ENCODE data around the gene SLIT1.
A peak's percentile ranks its signal among the peaks of the same experiment; 100 is the strongest.
"Not testable (repeated sequence)": the region's sequence is repeated elsewhere in the genome, so short reads cannot be mapped to it uniquely, and the experiment has no call there.

Gene SLIT1

GRCh38 chr10:97090644-97091043 is 95.1 kb downstream of the SLIT1 start:
- no peaks in the 10 kb centered on the region for H3K36me3 Mint-ChIP-seq
- H3K27ac Mint-ChIP-seq = no peak overlapping the region
- no peak overlapping the region for H3K4me3 Mint-ChIP-seq
- peaks cover 65 to 79% of the 10 kb centered on the region in 2 donors for H3K27me3 Mint-ChIP-seq
- H3K9me3 Mint-ChIP-seq = no peaks in the 10 kb centered on the region
- DNase-seq (no peak), ATAC-seq (replicated peaks) (no peak)
- peaks cover 3 to 6% of the 10 kb centered on the region in 2 donors for H3K4me1 Mint-ChIP-seq

DNA sequence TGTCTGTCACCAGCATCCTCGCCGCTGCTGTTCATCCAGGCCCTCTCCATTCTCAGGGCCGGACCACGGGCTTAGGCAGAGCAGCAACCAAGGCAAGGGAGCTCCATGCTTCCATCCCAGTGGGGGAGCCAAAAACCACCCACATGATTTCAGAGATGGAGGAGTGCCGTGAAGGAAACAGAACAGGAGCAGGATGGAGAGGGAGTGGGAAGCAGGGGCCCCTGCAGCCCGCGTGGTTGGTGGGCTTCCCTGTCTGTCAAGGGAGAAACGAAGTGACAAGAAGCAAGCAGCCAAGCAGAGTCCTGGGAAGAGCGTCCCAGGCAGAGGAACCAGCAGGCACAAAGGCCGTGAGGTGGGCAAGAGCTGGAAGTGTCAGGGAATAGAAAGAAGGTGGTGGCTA is 95.7 kb downstream of the SLIT1 start:
- no peak overlapping the region for H3K4me3 Mint-ChIP-seq
- H3K27me3 Mint-ChIP-seq = peaks cover 59 to 73% of the 10 kb centered on the region in 2 donors
- DNase-seq (no peak), ATAC-seq (replicated peaks) (no peak)
- peaks cover 3 to 5% of the 10 kb centered on the region in 2 donors for H3K4me1 Mint-ChIP-seq
- peak overlapping the region; percentile 14 for H3K27ac Mint-ChIP-seq
- H3K9me3 Mint-ChIP-seq = no peaks in the 10 kb centered on the region
- no peaks in the 10 kb centered on the region for H3K36me3 Mint-ChIP-seq

- no peaks in the 10 kb centered on the region for H3K36me3 Mint-ChIP-seq
- no peak for ATAC-seq (replicated peaks)
- H3K4me3 Mint-ChIP-seq = no peak overlapping the region
- no peaks in the 10 kb centered on the region for H3K9me3 Mint-ChIP-seq
- H3K4me1 Mint-ChIP-seq = peaks cover 3 to 5% of the 10 kb centered on the region in 2 donors
- no peak overlapping the region for H3K27ac Mint-ChIP-seq
- peaks cover 57 to 66% of the 10 kb centered on the region in 2 donors for H3K27me3 Mint-ChIP-seq
- no peak for DNase-seq
These were observed 96.4 kb downstream of the SLIT1 start for GRCh38 chr10:97089209-97089870.

- H3K27ac Mint-ChIP-seq = no peak overlapping the region
- H3K9me3 Mint-ChIP-seq = no peaks in the 10 kb centered on the region
- peaks cover 47 to 63% of the 10 kb centered on the region in 2 donors for H3K27me3 Mint-ChIP-seq
- DNase-seq = no peak
- peaks cover 3 to 5% of the 10 kb centered on the region in 2 donors for H3K4me1 Mint-ChIP-seq
- H3K36me3 Mint-ChIP-seq = no peaks in the 10 kb centered on the region
- no peak for ATAC-seq (replicated peaks)
- H3K4me3 Mint-ChIP-seq = no peak overlapping the region
These were observed 98.5 kb downstream of the SLIT1 start for GRCh38 chr10:97087296-97087695.

- Mint-ChIP-seq H3K27ac (no peak overlapping the region), H3K4me1 (peaks cover 3 to 5% of the 10 kb centered on the region in 2 donors), H3K9me3 (no peaks in the 10 kb centered on the region), H3K4me3 (no peak overlapping the region), H3K36me3 (no peaks in the 10 kb centered on the region), H3K27me3 (peaks cover 51 to 64% of the 10 kb centered on the region in 2 donors)
- DNase-seq (no peak), ATAC-seq (replicated peaks) (no peak)
These were observed 99.2 kb downstream of the SLIT1 start for GRCh38 chr10:97086530-97086929.

GRCh38 chr10:97083228-97083829 is 102.4 kb downstream of the SLIT1 start:
- Mint-ChIP-seq H3K27ac (no peak overlapping the region), H3K4me3 (no peak overlapping the region), H3K4me1 (no peaks in the 10 kb centered on the region), H3K27me3 (peaks cover 55 to 57% of the 10 kb centered on the region in 2 donors), H3K9me3 (no peaks in the 10 kb centered on the region), H3K36me3 (no peaks in the 10 kb centered on the region)
- ATAC-seq (replicated peaks) (no peak), DNase-seq (no peak)

DNA sequence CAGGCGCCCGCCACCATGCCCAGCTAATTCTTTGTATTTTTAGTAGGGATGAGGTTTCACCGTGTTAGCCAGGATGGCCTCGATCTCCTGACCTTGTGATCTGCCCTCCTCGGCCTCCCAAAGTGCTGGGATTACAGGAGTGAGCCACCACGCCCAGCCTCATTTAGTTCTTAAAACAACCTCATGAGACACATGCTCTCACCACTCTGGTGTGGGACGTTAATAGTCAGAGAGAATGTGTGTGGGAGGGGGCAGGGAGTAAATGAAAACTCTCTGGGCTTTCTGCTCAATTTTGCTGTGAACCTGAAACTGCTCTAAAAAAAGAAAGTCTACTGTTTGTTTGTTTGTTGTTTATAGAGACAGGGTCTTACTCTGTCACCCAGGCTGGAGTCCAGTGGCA is 103.2 kb downstream of the SLIT1 start:
- not testable (repeated sequence) for H3K27ac Mint-ChIP-seq; H3K36me3 Mint-ChIP-seq; H3K9me3 Mint-ChIP-seq; H3K4me1 Mint-ChIP-seq; DNase-seq; ATAC-seq (replicated peaks); H3K4me3 Mint-ChIP-seq
- H3K27me3 Mint-ChIP-seq = peaks cover 50 to 57% of the 10 kb centered on the region in 2 donors

DNA sequence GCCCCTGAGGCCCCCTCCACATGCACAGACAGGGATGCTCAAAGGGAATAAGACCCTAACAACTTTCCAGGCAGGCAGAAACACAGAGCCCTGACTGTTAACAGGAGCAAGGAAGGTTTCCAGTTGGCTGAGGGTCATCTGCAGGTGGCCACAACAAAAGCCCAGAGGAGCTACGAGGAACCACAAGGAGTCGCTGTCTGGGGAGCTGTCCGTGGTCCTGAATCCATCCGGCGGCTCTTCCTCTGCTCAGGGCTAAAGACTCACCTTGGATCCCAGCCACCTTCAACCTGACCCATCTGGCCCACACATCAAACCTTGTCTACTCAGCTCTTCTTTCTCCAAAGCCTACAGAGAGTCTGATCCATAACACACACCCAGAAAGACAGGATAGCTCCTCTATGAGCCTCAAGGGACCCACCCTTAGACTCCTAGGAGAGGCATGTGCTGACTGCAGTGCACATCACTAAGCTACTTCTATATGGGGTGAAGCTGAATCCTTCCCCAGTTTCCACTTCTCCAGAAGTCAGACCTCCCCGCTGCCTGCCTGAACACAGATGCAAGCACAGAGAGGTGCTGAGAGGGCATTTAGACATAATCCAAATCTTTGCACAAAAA is 104.0 kb downstream of the SLIT1 start:
- Mint-ChIP-seq H3K4me3 (no peak overlapping the region), H3K4me1 (no peaks in the 10 kb centered on the region), H3K27ac (no peak overlapping the region), H3K27me3 (peaks cover 44 to 53% of the 10 kb centered on the region in 2 donors), H3K9me3 (no peaks in the 10 kb centered on the region), H3K36me3 (no peaks in the 10 kb centered on the region)
- ATAC-seq (replicated peaks) = peak; percentile 66 to 76
- DNase-seq = peak; percentile 6

GRCh38 chr10:97080051-97080776 is 105.5 kb downstream of the SLIT1 start:
- Mint-ChIP-seq H3K4me1 (no peaks in the 10 kb centered on the region), H3K36me3 (no peaks in the 10 kb centered on the region), H3K27ac (no peak overlapping the region), H3K27me3 (peaks cover 48 to 53% of the 10 kb centered on the region in 2 donors), H3K9me3 (no peaks in the 10 kb centered on the region), H3K4me3 (no peak overlapping the region)
- no peak for DNase-seq
- ATAC-seq (replicated peaks) = no peak

DNA sequence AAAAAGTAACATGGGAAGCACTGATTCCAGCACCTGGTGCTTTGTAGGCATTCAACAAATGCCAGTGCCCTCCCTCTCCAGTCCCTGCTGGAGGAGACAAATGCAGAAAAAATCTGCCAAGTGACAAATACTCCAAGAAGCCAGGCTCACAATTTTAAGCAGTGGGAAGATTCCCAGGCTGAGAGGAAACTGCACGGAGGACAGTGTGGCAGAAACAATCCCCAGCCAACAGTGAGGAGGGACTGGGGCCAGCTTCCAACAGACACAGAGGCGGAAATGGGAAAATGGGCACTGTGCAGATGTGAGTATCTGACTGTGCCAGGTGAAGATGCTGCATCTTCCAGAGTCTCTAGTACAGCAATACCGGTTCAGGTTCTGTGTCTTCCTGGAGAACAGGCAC is 106.3 kb downstream of the SLIT1 start:
- no peak for ATAC-seq (replicated peaks)
- Mint-ChIP-seq H3K27me3 (peaks cover 48 to 51% of the 10 kb centered on the region in 2 donors), H3K4me3 (no peak overlapping the region), H3K9me3 (no peaks in the 10 kb centered on the region), H3K36me3 (no peaks in the 10 kb centered on the region), H3K27ac (no peak overlapping the region), H3K4me1 (no peaks in the 10 kb centered on the region)
- no peak for DNase-seq

DNA sequence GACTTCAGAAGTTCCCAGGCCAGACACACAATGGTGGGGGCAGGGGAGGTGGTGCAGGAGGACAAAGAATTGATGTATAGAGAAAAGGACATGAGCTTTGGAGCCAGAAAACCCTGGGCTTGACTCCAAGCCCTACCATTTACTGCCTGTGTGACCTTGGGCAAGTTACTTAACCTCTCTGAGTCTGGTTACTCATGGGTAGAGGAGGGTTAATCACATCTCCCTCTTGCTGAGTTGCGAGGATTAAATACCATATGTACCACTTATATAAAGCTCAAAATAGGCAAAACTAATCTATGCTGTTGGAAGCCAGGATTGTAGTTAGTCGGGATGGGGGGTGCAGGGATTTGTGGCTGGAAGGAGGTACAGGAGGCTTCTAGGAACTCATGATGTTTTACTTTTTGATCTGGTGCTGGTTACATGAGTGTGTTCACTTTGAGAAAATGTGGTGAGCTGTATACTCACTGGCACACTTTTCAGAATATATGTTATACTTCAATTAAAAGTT is 106.8 kb downstream of the SLIT1 start:
- Mint-ChIP-seq H3K4me3 (no peak overlapping the region), H3K36me3 (no peaks in the 10 kb centered on the region), H3K27ac (no peak overlapping the region), H3K27me3 (peaks cover 50 to 51% of the 10 kb centered on the region in 2 donors), H3K4me1 (no peaks in the 10 kb centered on the region), H3K9me3 (no peaks in the 10 kb centered on the region)
- DNase-seq (no peak), ATAC-seq (replicated peaks) (no peak)

- Mint-ChIP-seq H3K9me3 (no peaks in the 10 kb centered on the region), H3K36me3 (no peaks in the 10 kb centered on the region), H3K27ac (no peak overlapping the region), H3K4me1 (no peaks in the 10 kb centered on the region), H3K4me3 (no peak overlapping the region), H3K27me3 (peaks cover 50 to 53% of the 10 kb centered on the region in 2 donors)
- no peak for ATAC-seq (replicated peaks)
- DNase-seq = no peak
These were observed 107.4 kb downstream of the SLIT1 start for GRCh38 chr10:97078261-97078937.

DNA sequence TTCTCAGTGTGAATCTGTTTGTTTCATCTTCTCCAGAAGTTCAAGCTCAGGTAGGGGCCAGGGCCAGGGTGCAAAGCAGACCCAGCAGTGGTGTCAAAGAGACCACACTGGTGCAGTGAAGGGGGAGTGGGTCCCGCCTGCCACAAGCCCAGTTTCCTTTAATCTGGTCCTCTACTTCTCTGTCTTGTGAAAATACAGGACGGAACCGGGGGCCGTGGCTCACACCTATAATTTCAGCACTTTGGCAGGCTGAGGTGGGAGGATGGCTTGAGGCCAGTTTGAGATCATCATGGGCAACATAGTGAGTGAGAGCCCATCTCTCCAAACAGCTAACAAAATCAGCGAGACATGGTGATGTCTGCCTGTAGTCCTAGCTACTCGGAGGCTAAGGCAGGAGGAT is 109.0 kb downstream of the SLIT1 start:
- Mint-ChIP-seq H3K4me3 (no peak overlapping the region), H3K36me3 (no peaks in the 10 kb centered on the region), H3K4me1 (peaks cover 0 to 6% of the 10 kb centered on the region in 2 donors), H3K9me3 (no peaks in the 10 kb centered on the region), H3K27me3 (peaks cover 56 to 58% of the 10 kb centered on the region in 2 donors), H3K27ac (no peak overlapping the region)
- no peak for DNase-seq
- no peak for ATAC-seq (replicated peaks)

- Mint-ChIP-seq H3K4me3 (no peak overlapping the region), H3K9me3 (no peaks in the 10 kb centered on the region), H3K36me3 (no peaks in the 10 kb centered on the region), H3K27ac (no peak overlapping the region), H3K27me3 (peaks cover 57 to 58% of the 10 kb centered on the region in 2 donors), H3K4me1 (peaks cover 0 to 6% of the 10 kb centered on the region in 2 donors)
- DNase-seq (no peak), ATAC-seq (replicated peaks) (no peak)
These were observed 109.7 kb downstream of the SLIT1 start for GRCh38 chr10:97075961-97076525.
